GM23338 (cell line): ENCODE results near the gene PAIP2B. TPM values are rescaled to one million over a fixed set of nuclear protein-coding genes. Genes with fewer than 3 reads are reported as not detected.

Experiments
- ATAC-seq: fragments of 200-7000 bp; cut with Tn5 transposase; 3 replicates; pipeline ENCODE4 v1.9.1; 2020
- DNase-seq: peaks from one replicate; pipeline ENCODE4 v3.0.0-alpha.2; 2015; ENCODE audit warnings: low spot score
- H2AFZ ChIP-seq: fragments of 200-600 bp; sonication (generic); 2 replicates; pipeline ENCODE4 v1.8.0; 2016; ENCODE audit warnings: antibody characterized with exemption, mild to moderate bottlenecking, moderate library complexity
- H3F3A ChIP-seq: fragments of 200-600 bp; sonication (generic); replicated peaks from 2 replicates; pipeline ENCODE4 v1.8.0; 2017; ENCODE audit warnings: antibody characterized with exemption, mixed run types, low read depth
- H3K27ac ChIP-seq: fragments of 200-600 bp; sonication (generic); 2 replicates; pipeline ENCODE4 v1.6.1; 2016; ENCODE audit warnings: low read depth
- H3K27me3 ChIP-seq: fragments of 200-600 bp; sonication (generic); 2 replicates; pipeline ENCODE4 v1.8.0; 2016; ENCODE audit warnings: mild to moderate bottlenecking, mixed run types, moderate library complexity; ENCODE audit not compliant: insufficient read depth
- H3K36me3 ChIP-seq: fragments of 200-600 bp; sonication (generic); 2 replicates; pipeline ENCODE4 v1.8.0; 2016; ENCODE audit warnings: mild to moderate bottlenecking; ENCODE audit not compliant: insufficient read depth
- H3K4me1 ChIP-seq: fragments of 200-600 bp; sonication (generic); 2 replicates; pipeline ENCODE4 v1.8.0; 2016; ENCODE audit warnings: mild to moderate bottlenecking, moderate library complexity; ENCODE audit not compliant: insufficient read depth
- H3K4me2 ChIP-seq: fragments of 200-600 bp; sonication (generic); 2 replicates; pipeline ENCODE4 v1.7.1; 2017; ENCODE audit warnings: mixed run types
- H3K4me3 ChIP-seq: fragments of 200-600 bp; sonication (generic); 2 replicates; pipeline ENCODE4 v1.6.1; 2016; ENCODE audit warnings: mixed run types
- H3K79me2 ChIP-seq: fragments of 200-600 bp; sonication (generic); replicated peaks from 2 replicates; pipeline ENCODE4 v1.8.0; 2017; ENCODE audit warnings: mild to moderate bottlenecking; ENCODE audit not compliant: insufficient read depth
- H3K9me2 ChIP-seq: fragments of 200-600 bp; sonication (generic); 2 replicates; pipeline ENCODE4 v1.8.0; 2017; ENCODE audit not compliant: insufficient read depth
- H4K20me1 ChIP-seq: fragments of 200-600 bp; sonication (generic); replicated peaks from 2 replicates; pipeline ENCODE4 v1.8.0; 2017; ENCODE audit warnings: mild to moderate bottlenecking; ENCODE audit not compliant: insufficient read depth
- H3K27ac Mint-ChIP-seq: 2 replicates; pipeline ENCODE4 v1.8.0; 2020; ENCODE audit warnings: inconsistent platforms, mild to moderate bottlenecking, moderate library complexity, mixed read lengths
- H3K27me3 Mint-ChIP-seq: 3 replicates; pipeline ENCODE4 v1.8.0; 2022; ENCODE audit warnings: low read depth, mild to moderate bottlenecking, moderate library complexity, mixed read lengths, inconsistent platforms; ENCODE audit not compliant: insufficient read depth, poor library complexity
- H3K36me3 Mint-ChIP-seq: 3 replicates; pipeline ENCODE4 v1.8.0; 2021; ENCODE audit warnings: low read depth, mild to moderate bottlenecking, inconsistent platforms, moderate library complexity, mixed read lengths
- H3K4me1 Mint-ChIP-seq: 3 replicates; pipeline ENCODE4 v1.8.0; 2020; ENCODE audit warnings: mild to moderate bottlenecking, inconsistent platforms, mixed read lengths
- H3K4me3 Mint-ChIP-seq: 3 replicates; pipeline ENCODE4 v1.8.0; 2021; ENCODE audit warnings: moderate library complexity, mild to moderate bottlenecking, inconsistent platforms, mixed read lengths
- H3K9me3 Mint-ChIP-seq: 3 replicates; pipeline ENCODE4 v1.8.0; 2020; ENCODE audit warnings: moderate library complexity, mild to moderate bottlenecking, inconsistent platforms, mixed read lengths
- CREB1 ChIP-seq: fragments of 250-450 bp; sonication (Bioruptor Pico); IDR thresholded peaks from 2 replicates; pipeline ENCODE4 v1.5.0; 2020; ENCODE audit warnings: low read depth, mild to moderate bottlenecking, moderate library complexity
- CTCF ChIP-seq, 2 experiments: fragments of 200-600 bp in 1 of 2; sonication (generic) in 1 of 2; conservative IDR thresholded peaks; 2 replicates each; pipeline versions ENCODE4 v1.5.1 to v1.6.1; 2016 to 2017; ENCODE audit warnings: antibody characterized with exemption in 2 of 2, low read depth in 2 of 2, mild to moderate bottlenecking in 2 of 2, moderate library complexity in 1 of 2
- ETS1 ChIP-seq: IDR thresholded peaks from 2 replicates; pipeline ENCODE4 v1.6.1; 2016; ENCODE audit warnings: antibody characterized with exemption
- EZH2 ChIP-seq: fragments of 200-600 bp; sonication (generic); IDR thresholded peaks from one replicate; pipeline ENCODE4 v1.8.0; 2017; ENCODE audit warnings: antibody characterized with exemption, mild to moderate bottlenecking, low read depth; ENCODE audit not compliant: unreplicated experiment
- EZH2phosphoT487 ChIP-seq: fragments of 200-600 bp; sonication (generic); IDR thresholded peaks from one replicate; pipeline ENCODE4 v1.8.1; 2018; ENCODE audit warnings: antibody characterized with exemption; ENCODE audit not compliant: unreplicated experiment
- JUNB ChIP-seq: IDR thresholded peaks from one replicate; pipeline ENCODE4 v1.6.1; 2016; ENCODE audit warnings: antibody characterized with exemption; ENCODE audit not compliant: unreplicated experiment
- NANOG ChIP-seq: IDR thresholded peaks from 2 replicates; pipeline ENCODE4 v1.6.1; 2016; ENCODE audit warnings: antibody characterized with exemption, borderline replicate concordance
- POLR2AphosphoS5 ChIP-seq: IDR thresholded peaks from 2 replicates; pipeline ENCODE4 v1.6.1; 2016; ENCODE audit warnings: antibody characterized with exemption, low read depth
- REST ChIP-seq: IDR thresholded peaks from one replicate; pipeline ENCODE4 v1.6.1; 2018; ENCODE audit warnings: antibody characterized with exemption; ENCODE audit not compliant: unreplicated experiment
- STAT1 ChIP-seq: IDR thresholded peaks from one replicate; pipeline ENCODE4 v1.6.1; 2016; ENCODE audit warnings: antibody characterized with exemption; ENCODE audit not compliant: unreplicated experiment
- ZNF114 ChIP-seq: fragments of 250-450 bp; sonication (Bioruptor Pico); IDR thresholded peaks from 2 replicates; pipeline ENCODE4 v1.5.0; 2020; ENCODE audit warnings: mild to moderate bottlenecking, moderate library complexity
- ZNF331 ChIP-seq: fragments of 250-450 bp; sonication (Bioruptor Pico); IDR thresholded peaks from 2 replicates; pipeline ENCODE4 v1.5.0; 2020; ENCODE audit warnings: low read depth, mild to moderate bottlenecking, moderate library complexity
- ZNF462 ChIP-seq: fragments of 250-450 bp; sonication (Bioruptor Pico); IDR thresholded peaks from 2 replicates; pipeline ENCODE4 v1.5.0; 2020; ENCODE audit warnings: mild to moderate bottlenecking, moderate library complexity
- polyA plus RNA-seq: library from polyadenylated mRNA; unstranded; fragments of >200 nt; fragmentation: Nextera tagmentation; extraction: Ambion mirVana; gene quantifications from 2 replicates; pipeline ENCODE4 v1.2.1, GENCODE V29; 2016
- total RNA-seq: library from RNA; depleted of rRNA; stranded (reverse); fragments of >200 nt; shearing (Covaris generic); gene quantifications from 2 replicates; pipeline ENCODE4 v1.2.3, GENCODE V29; 2014

Gene PAIP2B
- total and polyA plus RNA-seq, 2 experiments from 2014 or later, result 7.6 to 29.7 TPM

- no peak overlapping the region for H2AFZ ChIP-seq
- H3K36me3 ChIP-seq, result no peaks in the 10 kb centered on the region
- Mint-ChIP-seq H3K9me3 (no peaks in the 10 kb centered on the region), H3K27ac (no peak overlapping the region), H3K4me1 (peaks cover 12% of the 10 kb centered on the region), H3K36me3 (no peaks in the 10 kb centered on the region), H3K27me3 (peaks cover 2% of the 10 kb centered on the region), H3K4me3 (no peak overlapping the region)
- TF ChIP-seq ZNF462 (CRISPR knock-in tag) (no peak), CREB1 (CRISPR knock-in tag) (no peak), JUNB (no peak), POLR2AphosphoS5 (no peak), ZNF114 (no peak), ZNF331 (CRISPR knock-in tag) (no peak), NANOG (no peak), STAT1 (no peak), EZH2phosphoT487 (no peak), EZH2 (no peak), REST (no peak), ETS1 (no peak), CTCF (conservative IDR thresholded peaks at IDR 0.05; ENCODE audit: low read depth in 2 of 2) (no peak)
- no peak for DNase-seq
- H3K4me3 ChIP-seq, result no peak overlapping the region
- no peaks in the 10 kb centered on the region; the same call in 1 of the 2 replicates for H3K4me1 ChIP-seq
- peaks cover 6% of the 10 kb centered on the region; the same call in 1 of the 2 replicates for H3K79me2 ChIP-seq
- no peak for ATAC-seq
- H3F3A ChIP-seq, result no peaks in the 10 kb centered on the region
- no peaks in the 10 kb centered on the region for H3K27me3 ChIP-seq
- H3K4me2 ChIP-seq, result no peak overlapping the region
- H3K9me2 ChIP-seq, result 0 out of 2 replicates have a peak, but pooled peaks cover 4% of the 10 kb centered on the region
- H4K20me1 ChIP-seq, result peaks cover 5% of the 10 kb centered on the region; the same call in 1 of the 2 replicates
- no peak overlapping the region for H3K27ac ChIP-seq
Measured at GRCh38 chr2:71212336-71212735, 14.6 kb downstream of the PAIP2B start.
